HEK293T (cell line): ENCODE results near the gene GLIS2.

Experiments used
- CTCF ChIA-PET: fragments of 350-600 bp; formaldehyde crosslinking; extraction: SDS; loops from one replicate; lab custom pipeline; 2021; ENCODE audit warnings: antibody characterized with exemption, inconsistent platforms; lab: Yijun Ruan, JAX
- POLR2A ChIA-PET: fragments of 350-600 bp; formaldehyde crosslinking; extraction: SDS; loops from one replicate; lab custom pipeline; 2020; ENCODE audit warnings: antibody characterized with exemption, inconsistent platforms; lab: Yijun Ruan, JAX
- DNase-seq: peaks from one replicate; pipeline ENCODE4 v3.0.0; 2012; ENCODE audit warnings: mixed read lengths; ENCODE audit errors: extremely low spot score
- ARNT ChIP-seq: fragments of 450-650 bp; IDR thresholded peaks from 2 replicates; pipeline ENCODE4 v1.6.1; 2017; ENCODE audit warnings: mild to moderate bottlenecking
- BHLHE40 ChIP-seq: fragments of 450-650 bp; IDR thresholded peaks from 2 replicates; pipeline ENCODE4 v1.6.1; 2016; ENCODE audit warnings: mild to moderate bottlenecking, moderate library complexity, borderline replicate concordance
- CTBP1 ChIP-seq: fragments of 450-650 bp; IDR thresholded peaks from 2 replicates; pipeline ENCODE4 v1.6.1; 2016; ENCODE audit warnings: borderline replicate concordance
- ELF4 ChIP-seq: fragments of 450-650 bp; IDR thresholded peaks from 2 replicates; pipeline ENCODE4 v1.6.1; 2017; ENCODE audit warnings: antibody characterized with exemption
- FOXA1 ChIP-seq: fragments of 450-650 bp; IDR thresholded peaks from 2 replicates; pipeline ENCODE4 v1.6.1; 2016; ENCODE audit warnings: mild to moderate bottlenecking
- FOXK2 ChIP-seq: fragments of 450-650 bp; IDR thresholded peaks from 2 replicates; pipeline ENCODE4 v1.6.1; 2016; ENCODE audit warnings: mild to moderate bottlenecking
- FOXM1 ChIP-seq: fragments of 450-650 bp; IDR thresholded peaks from 2 replicates; pipeline ENCODE4 v1.6.1; 2017; ENCODE audit warnings: mild to moderate bottlenecking, borderline replicate concordance
- HDGF ChIP-seq: fragments of 450-650 bp; IDR thresholded peaks from 2 replicates; pipeline ENCODE4 v1.6.1; 2017; ENCODE audit warnings: antibody characterized with exemption, borderline replicate concordance
- L3MBTL2 ChIP-seq: fragments of 450-650 bp; conservative IDR thresholded peaks from 2 replicates; pipeline ENCODE4 v1.6.1; 2016; ENCODE audit warnings: mild to moderate bottlenecking
- LEF1 ChIP-seq: fragments of 450-650 bp; IDR thresholded peaks from 2 replicates; pipeline ENCODE4 v1.6.1; 2017; ENCODE audit warnings: mild to moderate bottlenecking, borderline replicate concordance
- NFRKB ChIP-seq: fragments of 450-650 bp; IDR thresholded peaks from 2 replicates; pipeline ENCODE4 v1.6.1; 2016; ENCODE audit warnings: mild to moderate bottlenecking, moderate library complexity
- SP1 ChIP-seq: fragments of 450-650 bp; IDR thresholded peaks from 2 replicates; pipeline ENCODE4 v1.6.1; 2017
- SUZ12 ChIP-seq: fragments of 450-650 bp; IDR thresholded peaks from 2 replicates; pipeline ENCODE4 v1.6.1; 2016; ENCODE audit warnings: mild to moderate bottlenecking
- TARDBP ChIP-seq: fragments of 450-650 bp; IDR thresholded peaks from 2 replicates; pipeline ENCODE4 v1.6.1; 2016
- ZNF384 ChIP-seq: fragments of 450-650 bp; IDR thresholded peaks from 2 replicates; pipeline ENCODE4 v1.6.1; 2016
- TF ChIP-seq, protein P1 (sequence below): fragments of 450-650 bp; IDR thresholded peaks from 2 replicates; pipeline ENCODE4 v1.6.1; 2016

The GLIS2 gene

DNA sequence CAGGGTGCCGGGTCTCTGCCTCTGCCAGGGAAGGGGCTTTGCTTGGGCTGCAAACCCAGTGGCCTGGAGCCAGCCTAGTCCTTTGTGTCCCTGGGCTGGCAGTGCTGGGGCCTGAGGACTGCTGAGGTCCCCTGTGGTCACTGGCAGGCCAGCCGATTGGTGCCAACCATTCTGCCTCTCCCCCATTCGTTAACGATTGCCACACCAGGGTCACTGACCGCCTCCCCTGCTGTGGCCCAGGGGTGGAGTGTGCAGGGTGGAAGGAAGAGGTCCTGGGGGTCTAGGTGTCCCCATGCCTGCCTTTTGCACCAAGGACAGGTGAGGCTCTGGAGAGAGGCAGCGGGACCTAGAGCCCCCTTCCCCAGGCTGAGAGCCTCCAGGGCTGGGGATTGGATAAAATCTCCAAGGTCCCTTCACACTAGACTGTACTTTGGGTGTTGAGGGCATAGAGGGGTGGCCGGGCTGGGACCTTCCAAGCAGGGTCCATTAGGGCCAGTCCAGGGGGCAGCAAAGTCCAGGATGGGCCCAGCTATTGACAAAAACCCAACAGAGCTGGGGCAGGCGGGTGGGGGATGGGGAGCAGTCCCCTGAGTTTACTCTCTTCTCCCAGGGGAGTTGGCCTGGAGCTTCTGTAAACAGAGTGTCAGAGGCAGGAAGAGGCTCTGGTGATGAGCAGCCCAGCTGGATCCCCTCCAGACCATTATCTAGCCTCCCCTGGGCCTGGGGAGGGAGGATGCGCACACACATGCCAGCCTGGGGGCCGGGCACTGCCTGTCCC is 56.9 kb downstream of the GLIS2 start:
- no peak for DNase-seq
- ChIA-PET CTCF (interaction anchor here (2.6 kb wide), 1 partner anchor 30 kb away, joined by 19 read pairs; no protein-coding TSS in a partner anchor), POLR2A (interaction anchor here (0.9 to 2.1 kb wide), 3 partner anchors 23 to 101 kb away, joined by 3 to 6 read pairs (median 4); no protein-coding TSS in a partner anchor)
- TF ChIP-seq LEF1 (no peak), FOXM1 (no peak), FOXK2 (no peak), CTBP1 (no peak), ELF4 (no peak), SP1 (no peak), BHLHE40 (no peak), HDGF (no peak), ZNF384 (no peak)

DNA sequence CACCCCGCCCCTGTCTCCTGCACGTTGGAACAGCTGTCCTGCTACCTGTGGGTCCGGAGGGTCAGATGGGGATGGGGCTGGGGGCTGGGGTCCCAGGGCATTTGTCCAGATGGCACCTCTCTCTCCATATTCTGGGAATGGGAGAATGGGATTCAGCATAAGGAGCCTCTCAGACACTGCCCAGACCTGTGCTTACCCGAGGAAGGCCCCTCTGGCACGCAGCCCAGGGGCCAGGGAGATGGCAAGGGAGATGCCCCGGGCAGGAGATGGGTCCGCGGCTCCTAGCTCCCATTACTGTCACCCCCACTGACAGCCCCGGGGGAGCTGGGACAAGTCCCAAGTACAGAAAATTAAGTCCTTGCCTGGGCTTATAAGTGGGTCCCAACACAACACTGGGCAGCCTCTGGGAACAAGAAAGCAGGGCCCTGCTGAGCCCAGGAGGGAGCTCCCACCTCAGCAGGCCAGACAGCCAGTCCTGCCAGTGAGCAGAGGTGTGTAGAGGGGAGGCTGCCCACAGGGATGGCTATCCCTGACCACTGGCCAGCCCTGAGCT is 57.6 kb downstream of the GLIS2 start:
- no peak for DNase-seq
- ChIA-PET CTCF (interaction anchor here (2.6 kb wide), 1 partner anchor 30 kb away, joined by 19 read pairs; no protein-coding TSS in a partner anchor), POLR2A (interaction anchor here (0.9 to 2.1 kb wide), 4 partner anchors 23 to 102 kb away, joined by 3 to 6 read pairs (median 4); no protein-coding TSS in a partner anchor)
- TF ChIP-seq TARDBP: no peak

DNA sequence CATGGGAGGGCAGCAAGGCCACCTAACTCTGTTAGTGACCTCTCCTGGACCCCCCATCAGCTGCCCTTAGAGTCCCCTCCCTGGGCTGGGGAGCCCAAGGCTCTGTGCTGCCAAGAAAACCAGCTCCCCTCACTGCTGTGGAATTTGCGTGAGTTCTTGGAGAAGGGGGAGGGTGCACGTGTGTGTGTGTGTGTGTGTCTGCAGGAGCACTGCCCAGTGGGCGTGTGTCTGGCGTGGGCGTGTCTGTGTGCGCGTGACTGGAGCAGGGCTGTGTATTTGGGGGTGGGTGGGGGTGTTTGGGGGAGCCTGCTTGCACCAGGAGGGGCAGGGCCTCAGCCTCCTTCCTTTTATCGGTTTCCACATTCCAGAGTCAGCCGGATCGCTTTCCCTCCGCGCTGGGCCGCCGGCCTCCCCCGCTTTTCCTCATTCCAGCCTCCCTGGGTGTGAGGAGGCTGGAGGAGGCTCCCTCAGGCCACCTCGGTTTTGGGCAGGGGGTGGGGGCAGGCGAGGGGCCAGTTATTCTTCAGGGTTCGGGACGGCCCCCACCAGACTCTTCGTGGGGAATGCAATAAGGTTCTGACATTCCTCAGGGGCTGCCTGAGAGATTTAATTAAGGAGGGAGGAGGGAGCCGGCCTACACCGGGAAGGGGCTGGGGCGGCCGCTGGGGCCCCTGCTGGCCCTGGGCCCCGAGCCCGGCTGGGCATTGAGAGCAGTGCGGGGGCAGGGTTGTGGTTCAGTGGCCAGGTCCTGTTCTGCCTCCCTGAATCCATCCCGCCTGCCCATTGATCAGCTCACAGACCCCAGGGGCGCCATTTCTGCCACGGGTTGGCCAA is 58.3 kb downstream of the GLIS2 start:
- TF ChIP-seq LEF1: no peak
- TF ChIP-seq FOXK2: no peak
- no peak for TF ChIP-seq ZNF384
- TF ChIP-seq CTBP1: no peak
- no peak for TF ChIP-seq FOXM1
- TF ChIP-seq BHLHE40: no peak
- DNase-seq: no peak
- CTCF ChIA-PET: interaction anchor here (2.6 kb wide), 1 partner anchor 29 kb away, joined by 19 read pairs; no protein-coding TSS in a partner anchor
- POLR2A ChIA-PET: interaction anchor here (0.9 to 2.1 kb wide), 4 partner anchors 24 to 102 kb away, joined by 3 to 6 read pairs (median 4); no protein-coding TSS in a partner anchor

DNA sequence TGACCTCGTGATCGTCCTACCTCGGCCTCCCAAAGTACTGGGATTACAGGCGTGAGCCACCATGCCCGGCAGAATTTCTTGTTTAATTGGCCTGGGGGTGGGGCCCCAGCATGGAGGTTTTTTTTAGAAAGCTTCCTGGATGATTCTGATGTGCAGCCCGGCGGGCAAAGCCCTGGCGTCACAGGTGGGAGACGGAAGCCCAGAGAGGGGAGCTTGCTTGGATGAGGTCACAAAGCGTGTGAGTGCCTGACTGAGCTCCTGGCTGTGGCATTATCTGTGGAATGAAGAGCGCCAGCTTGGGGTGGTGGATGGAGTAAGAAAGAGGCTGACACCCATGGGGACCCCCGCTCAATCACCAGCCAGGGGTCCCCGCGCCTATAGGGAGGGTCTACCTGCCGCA is 59.9 kb downstream of the GLIS2 start:
- TF ChIP-seq L3MBTL2: no peak
- TF ChIP-seq ARNT: no peak
- no peak for TF ChIP-seq ELF4
- no peak for TF ChIP-seq CTBP1
- no peak for TF ChIP-seq FOXA1
- no peak for TF ChIP-seq SUZ12
- TF ChIP-seq NFRKB: no peak
- no peak for TF ChIP-seq TARDBP
- TF ChIP-seq LEF1: no peak
- TF ChIP-seq FOXM1: no peak
- no peak for TF ChIP-seq HDGF
- TF ChIP-seq, protein P1, sequence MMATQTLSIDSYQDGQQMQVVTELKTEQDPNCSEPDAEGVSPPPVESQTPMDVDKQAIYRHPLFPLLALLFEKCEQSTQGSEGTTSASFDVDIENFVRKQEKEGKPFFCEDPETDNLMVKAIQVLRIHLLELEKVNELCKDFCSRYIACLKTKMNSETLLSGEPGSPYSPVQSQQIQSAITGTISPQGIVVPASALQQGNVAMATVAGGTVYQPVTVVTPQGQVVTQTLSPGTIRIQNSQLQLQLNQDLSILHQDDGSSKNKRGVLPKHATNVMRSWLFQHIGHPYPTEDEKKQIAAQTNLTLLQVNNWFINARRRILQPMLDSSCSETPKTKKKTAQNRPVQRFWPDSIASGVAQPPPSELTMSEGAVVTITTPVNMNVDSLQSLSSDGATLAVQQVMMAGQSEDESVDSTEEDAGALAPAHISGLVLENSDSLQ: no peak
- TF ChIP-seq ZNF384: no peak
- TF ChIP-seq SP1: no peak
- TF ChIP-seq BHLHE40: no peak
- no peak for TF ChIP-seq FOXK2
- ChIA-PET POLR2A (no interaction called here), CTCF (interaction anchor here (0.6 kb wide), 1 partner anchor 180 kb away, joined by 3 read pairs; no protein-coding TSS in a partner anchor)
- no peak for DNase-seq

DNA sequence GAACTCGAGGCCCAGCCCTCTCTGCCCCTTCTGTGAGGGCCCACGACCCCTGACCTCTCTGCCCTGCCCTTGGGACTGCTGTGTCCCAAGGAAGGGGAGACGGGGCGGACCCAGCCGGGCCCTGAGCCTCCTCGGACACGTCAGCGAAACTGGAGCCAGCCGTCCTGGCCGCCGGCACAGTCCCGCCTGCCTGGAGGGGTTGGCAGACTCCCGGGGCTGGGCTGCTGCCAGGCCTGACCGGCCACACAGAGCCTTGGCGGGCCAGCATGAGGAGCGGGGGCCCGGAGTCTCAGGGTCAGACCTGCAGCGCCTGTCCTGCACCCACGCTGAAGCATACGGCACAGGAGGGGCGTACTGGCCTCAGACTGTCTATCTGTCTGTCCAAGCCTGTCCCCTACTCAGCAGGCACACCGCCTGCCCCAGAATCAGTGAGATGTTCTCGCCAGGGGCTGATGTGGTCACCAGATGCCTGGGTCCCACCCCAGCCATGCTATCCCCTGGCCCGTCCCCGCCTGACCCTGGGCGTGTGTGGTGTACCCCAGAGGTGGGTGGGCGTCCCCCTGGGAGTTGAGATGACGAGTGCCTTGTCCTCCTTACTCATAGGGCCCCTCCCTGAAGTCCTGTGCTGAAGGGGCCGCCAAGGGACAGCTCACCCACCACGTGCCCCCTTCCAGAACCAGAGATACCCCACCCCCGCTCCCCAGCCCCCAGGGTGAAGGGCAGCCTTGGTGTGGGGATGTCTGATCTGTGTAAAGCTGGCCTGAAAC is 60.4 kb downstream of the GLIS2 start:
- TF ChIP-seq, protein P1: no peak
- TF ChIP-seq SP1 (no peak), HDGF (no peak), ZNF384 (no peak), L3MBTL2 (no peak), SUZ12 (no peak), BHLHE40 (no peak), FOXA1 (no peak), ELF4 (no peak), LEF1 (no peak), NFRKB (no peak), FOXM1 (no peak), ARNT (no peak), TARDBP (no peak)
- POLR2A ChIA-PET: no interaction called here
- CTCF ChIA-PET: no interaction called here
- DNase-seq: no peak
